SK-N-SH (cell line): ENCODE results near the gene CBY2. TPM values are rescaled to one million over a fixed set of nuclear protein-coding genes. Genes with fewer than 3 reads are reported as not detected.

Experiments used
- CTCF ChIA-PET: fragments of 300-600, 350-600 bp; formaldehyde crosslinking; extraction: SDS; loops from one replicate; lab custom pipeline; 2021; lab: Yijun Ruan, JAX
- POLR2A ChIA-PET: fragments of 350-600 bp; sonication (Branson Sonifier 250); formaldehyde crosslinking; extraction: SDS; loops from one replicate; lab custom pipeline; 2020; ENCODE audit warnings: antibody characterized with exemption, inconsistent platforms; lab: Yijun Ruan, JAX
- DNase-seq: peaks from one replicate; pipeline ENCODE4 v3.0.0; 2012
- H2AFZ ChIP-seq: fragments of 200-600 bp; sonication (generic); 2 replicates; pipeline ENCODE4 v1.8.1; 2016; ENCODE audit warnings: antibody characterized with exemption, mild to moderate bottlenecking, low read depth
- H3F3A ChIP-seq: fragments of 200-600 bp; sonication (generic); replicated peaks from 2 replicates; pipeline ENCODE3; 2016; ENCODE audit warnings: antibody characterized with exemption, mild to moderate bottlenecking; ENCODE audit not compliant: insufficient read depth
- H3K27ac ChIP-seq, 2 experiments: fragments of 200-500 bp in 1 of 2; fragments of 200-600 bp in 1 of 2; sonication (Bioruptor generic) in 1 of 2; sonication (generic), shearing (Covaris generic) in 1 of 2; 2 replicates each; pipeline versions ENCODE4 v1.5.1 to v1.6.1; 2014 to 2016; ENCODE audit warnings: low read depth in 2 of 2, inconsistent platforms in 1 of 2, low read length in 1 of 2, mild to moderate bottlenecking in 1 of 2, mixed read lengths in 1 of 2
- H3K27me3 ChIP-seq: fragments of 200-600 bp; sonication (generic), shearing (Covaris generic); 2 replicates; pipeline ENCODE4 v1.6.1; 2016; ENCODE audit warnings: mixed run types; ENCODE audit not compliant: insufficient read depth
- H3K36me3 ChIP-seq, 2 experiments: fragments of 200-500 bp in 1 of 2; fragments of 200-600 bp in 1 of 2; sonication (Bioruptor generic) in 1 of 2; sonication (generic) in 1 of 2; replicated peaks in 1 of 2; 2 replicates each; pipeline versions ENCODE3 to v1.5.1; 2014 to 2016; ENCODE audit warnings: low read length in 1 of 2, mild to moderate bottlenecking in 1 of 2; ENCODE audit not compliant: insufficient read depth in 2 of 2, control insufficient read depth in 1 of 2
- H3K4me1 ChIP-seq, 2 experiments: fragments of 200-500 bp in 1 of 2; fragments of 200-600 bp in 1 of 2; sonication (Bioruptor generic) in 1 of 2; sonication (generic), shearing (Covaris generic) in 1 of 2; 2 replicates each; pipeline versions ENCODE4 v1.5.1 to v1.6.1; 2014 to 2016; ENCODE audit warnings: low read depth in 1 of 2, low read length in 1 of 2, mixed run types in 1 of 2; ENCODE audit not compliant: insufficient read depth in 2 of 2, control insufficient read depth in 1 of 2
- H3K4me2 ChIP-seq: fragments of 200-600 bp; sonication (generic), shearing (Covaris generic); 2 replicates; pipeline ENCODE4 v1.6.1; 2017; ENCODE audit warnings: mixed run types
- H3K4me3 ChIP-seq, 2 experiments: fragments of 200-500 bp in 1 of 2; fragments of 200-600 bp in 1 of 2; sonication (Bioruptor generic) in 1 of 2; sonication (generic), shearing (Covaris generic) in 1 of 2; 2 replicates each; pipeline versions ENCODE4 v1.5.1 to v1.8.1; 2014 to 2016; ENCODE audit warnings: low read depth in 2 of 2, inconsistent platforms in 1 of 2, low read length in 1 of 2, mild to moderate bottlenecking in 1 of 2, mixed read lengths in 1 of 2, moderate library complexity in 1 of 2
- H3K79me2 ChIP-seq: fragments of 200-600 bp; sonication (generic); 2 replicates; pipeline ENCODE4 v1.8.1; 2017; ENCODE audit warnings: mild to moderate bottlenecking; ENCODE audit not compliant: insufficient read depth
- H3K9ac ChIP-seq: fragments of 200-600 bp; sonication (generic); 2 replicates; pipeline ENCODE4 v1.6.1; 2017; ENCODE audit warnings: mixed run types
- H3K9me2 ChIP-seq: fragments of 200-600 bp; sonication (generic); 2 replicates; pipeline ENCODE4 v1.6.1; 2017; ENCODE audit warnings: mixed run types
- H3K9me3 ChIP-seq: fragments of 200-600 bp; sonication (generic); 2 replicates; pipeline ENCODE4 v1.6.1; 2017; ENCODE audit warnings: mixed run types, mild to moderate bottlenecking, moderate library complexity
- H4K20me1 ChIP-seq: fragments of 200-600 bp; sonication (generic); 2 replicates; pipeline ENCODE4 v1.6.1; 2017; ENCODE audit warnings: mild to moderate bottlenecking, mixed run types; ENCODE audit not compliant: insufficient read depth
- EP300 ChIP-seq, 2 experiments: IDR thresholded peaks; 2 replicates each; pipeline versions ENCODE4 v1.4.0 to v1.6.1; 2012; ENCODE audit warnings: borderline replicate concordance in 1 of 2, low read depth in 1 of 2, low read length in 1 of 2
- FOSL2 ChIP-seq: IDR thresholded peaks from 2 replicates; pipeline ENCODE4 v1.4.0; 2012; ENCODE audit warnings: low read depth, mild to moderate bottlenecking, moderate library complexity, borderline replicate concordance
- MXI1 ChIP-seq: IDR thresholded peaks from 2 replicates; pipeline ENCODE4 v1.6.1; 2012; ENCODE audit warnings: mild to moderate bottlenecking, low read depth, low read length, improper control_type of control experiment
- RFX5 ChIP-seq: IDR thresholded peaks from 2 replicates; pipeline ENCODE4 v1.6.1; 2012; ENCODE audit warnings: mild to moderate bottlenecking, improper control_type of control experiment, low read length
- SMC3 ChIP-seq: IDR thresholded peaks from 2 replicates; pipeline ENCODE4 v1.6.1; 2012; ENCODE audit warnings: low read depth, low read length, improper control_type of control experiment
- WGBS: methylation state at CpG from one replicate; pipeline ENCODE4 v1.1.6; 2017; ENCODE audit warnings: low lambda C conversion rate; 5-methylcytosine and 5-hydroxymethylcytosine counted together
- polyA plus RNA-seq, 3 experiments: library from polyadenylated mRNA; depleted of rRNA; stranded (reverse); fragments of >200 nt; gene quantifications; 2 replicates each; pipeline ENCODE4 v1.2.3, GENCODE V29; 2012
- small RNA-seq, 7 experiments: library from RNA; depleted of rRNA; stranded (forward); fragments of <200 nt; gene quantifications; one replicate each; pipeline ENCODE3, GENCODE V24; 2012

Gene CBY2
- polyA plus RNA-seq, 1 of the 3 experiments (the other 2 are of a cell fraction) = not detected

GRCh38 chr13:45763419-45763818, 61.3 kb downstream of the CBY2 start:
- POLR2A ChIA-PET = no interaction called here
- Histone ChIP-seq H3K9me3 (no peaks in the 10 kb centered on the region), H3K9me2 (no peaks in the 10 kb centered on the region), H3K36me3 (no peaks in the 10 kb centered on the region), H3K79me2 (no peaks in the 10 kb centered on the region), H3K27me3 (no peaks in the 10 kb centered on the region), H4K20me1 (no peaks in the 10 kb centered on the region), H3K4me2 (no peak overlapping the region), H3F3A (no peaks in the 10 kb centered on the region), H3K4me1 (peaks cover 0 to 2% of the 10 kb centered on the region in 2 experiments; a peak in 1 of 4 replicates), H3K27ac (no peak overlapping the region), H3K4me3 (no peak overlapping the region), H3K9ac (no peak overlapping the region), H2AFZ (no peak overlapping the region)
- DNase-seq = no peak
- CTCF ChIA-PET = no interaction called here
- TF ChIP-seq MXI1 = no peak
- no peak for TF ChIP-seq EP300 (IDR thresholded peaks at IDR 0.05; ENCODE audit: borderline replicate concordance in 1 of 2, low read depth in 1 of 2, low read length in 1 of 2)
- no peak for TF ChIP-seq FOSL2
- no peak for TF ChIP-seq RFX5
- no peak for TF ChIP-seq SMC3
- WGBS = 24% methylated on average over 4 of the region's 4 CpGs

Small RNA genes within 50 kb of the gene (small RNA-seq; reads per million reads assigned to genes)
- gene RF00017 = 0 reads per million in 7 experiments

Other genes starting within 250 kb of the CBY2 start
- 25.6 and 58.9 TPM in 2 replicates for gene COG3, start 237.4 kb upstream of the CBY2 start, polyA plus RNA-seq (2012; rRNA removed)
- not detected in 2 replicates for gene ERICH6B, start 86.6 kb upstream of the CBY2 start, polyA plus RNA-seq (2012; rRNA removed)
- 0.08 TPM in 2 replicates for gene SIAH3, start 149.4 kb downstream of the CBY2 start, polyA plus RNA-seq (2012; rRNA removed)